Measurements from ENCODE around the gene CFAP300.

Gene CFAP300

DNA sequence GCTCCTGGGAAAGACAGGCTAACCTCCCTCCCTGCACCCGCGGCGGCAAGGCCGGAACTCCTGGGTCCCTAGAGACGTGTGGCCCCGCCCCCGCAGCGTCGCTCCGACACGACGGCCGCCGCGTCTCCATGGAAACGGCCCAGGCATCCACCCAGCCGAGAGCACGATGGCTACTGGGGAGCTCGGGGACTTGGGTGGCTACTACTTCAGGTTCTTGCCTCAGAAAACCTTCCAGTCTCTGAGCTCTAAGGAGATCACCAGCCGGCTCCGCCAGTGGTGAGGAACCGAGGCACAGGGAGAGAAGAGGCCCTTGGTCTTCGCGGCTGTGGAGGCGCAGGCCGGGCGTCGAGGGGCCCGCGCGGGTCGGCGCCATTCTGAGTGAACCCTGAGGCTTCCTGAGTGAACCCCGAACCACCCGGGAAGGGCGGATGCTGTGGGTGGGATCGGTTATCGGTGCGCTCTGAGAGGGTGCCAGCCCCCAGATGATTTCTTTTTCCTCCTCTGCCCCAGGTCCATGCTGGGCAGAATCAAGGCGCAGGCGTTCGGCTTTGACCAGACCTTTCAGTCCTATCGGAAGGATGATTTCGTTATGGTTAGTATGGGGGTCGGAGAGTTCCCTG, at the start of gene CFAP300:
Gene CFAP300, plus strand, starts transcription at position 133 of the 620 bp plus-strand sequence. Its CDS starts 34 bp downstream, at position 167.
- DNase-seq (ENCODE audit: low read depth), result peak; percentile 75

DNA sequence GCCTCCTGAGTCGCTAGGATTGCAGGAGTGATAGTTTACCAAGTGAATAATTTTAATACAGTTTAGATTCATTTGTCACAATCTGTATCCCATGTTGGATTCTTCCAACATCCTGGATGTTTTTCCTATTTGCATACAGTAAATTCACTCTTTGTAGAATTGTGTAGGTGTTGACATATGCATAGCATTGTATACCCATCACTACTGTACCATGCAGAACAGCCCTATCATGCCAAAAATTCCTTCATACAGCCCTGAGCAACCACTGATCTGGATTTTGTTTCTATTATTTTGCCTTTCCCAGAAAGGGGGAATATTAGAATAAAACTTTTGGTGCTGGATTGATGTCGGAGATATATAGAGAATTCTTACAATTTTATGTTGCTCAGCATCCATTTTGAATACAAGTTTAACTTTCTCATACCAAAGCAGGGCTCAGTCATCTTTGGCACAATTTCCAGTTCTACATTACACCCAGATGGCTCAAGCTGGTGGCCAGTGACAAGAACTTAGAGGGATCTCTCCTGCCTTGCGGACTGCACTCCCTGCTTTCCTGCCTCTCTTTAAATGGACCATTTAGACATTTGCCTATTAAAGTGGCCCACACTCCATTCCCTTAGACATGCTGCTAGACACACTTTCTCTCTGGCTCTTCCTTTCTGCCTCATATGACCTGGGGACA, 45.4 kb upstream of the CFAP300 start:
- DNase-seq (ENCODE audit: low read depth), result no peak

DNA sequence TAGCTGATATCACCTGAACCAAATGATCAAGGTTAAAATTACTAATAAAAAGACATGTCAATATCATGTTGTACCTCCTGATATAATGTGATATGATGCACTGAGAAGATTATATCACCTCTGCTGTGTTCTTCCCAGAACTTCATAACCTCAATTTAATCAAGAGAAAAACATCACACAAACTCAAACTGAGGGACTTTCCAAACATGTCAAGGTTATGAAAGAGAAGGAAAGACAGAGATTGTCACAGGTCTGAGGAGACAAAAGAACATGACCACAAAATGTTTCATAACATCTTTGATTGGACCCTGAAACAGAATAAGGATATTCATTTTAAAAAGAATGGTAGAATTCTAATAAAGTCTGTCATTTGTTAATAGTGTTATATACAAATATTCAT, 43.0 kb upstream of the CFAP300 start:
- no peak for DNase-seq (ENCODE audit: low read depth)

DNA sequence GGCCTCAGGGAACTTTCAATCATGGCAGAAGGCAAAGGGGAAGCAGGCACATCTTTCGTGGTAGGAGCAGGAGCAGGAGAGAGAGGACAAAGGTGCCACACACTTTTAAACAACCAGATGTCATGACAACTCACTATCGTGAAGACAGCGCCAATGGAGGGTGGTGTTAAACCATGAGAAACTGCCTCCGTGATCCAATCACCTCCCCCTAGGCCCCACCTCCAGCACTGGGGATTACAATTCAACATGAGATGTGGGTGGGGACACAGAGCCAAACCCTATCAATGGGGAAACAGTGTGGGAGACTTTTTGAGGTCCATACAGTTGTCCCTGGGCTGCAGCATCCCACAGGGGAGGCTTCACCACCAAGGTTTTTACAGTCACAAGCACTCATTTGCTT, 41.9 kb upstream of the CFAP300 start:
- no peak for DNase-seq (ENCODE audit: low read depth)

DNA sequence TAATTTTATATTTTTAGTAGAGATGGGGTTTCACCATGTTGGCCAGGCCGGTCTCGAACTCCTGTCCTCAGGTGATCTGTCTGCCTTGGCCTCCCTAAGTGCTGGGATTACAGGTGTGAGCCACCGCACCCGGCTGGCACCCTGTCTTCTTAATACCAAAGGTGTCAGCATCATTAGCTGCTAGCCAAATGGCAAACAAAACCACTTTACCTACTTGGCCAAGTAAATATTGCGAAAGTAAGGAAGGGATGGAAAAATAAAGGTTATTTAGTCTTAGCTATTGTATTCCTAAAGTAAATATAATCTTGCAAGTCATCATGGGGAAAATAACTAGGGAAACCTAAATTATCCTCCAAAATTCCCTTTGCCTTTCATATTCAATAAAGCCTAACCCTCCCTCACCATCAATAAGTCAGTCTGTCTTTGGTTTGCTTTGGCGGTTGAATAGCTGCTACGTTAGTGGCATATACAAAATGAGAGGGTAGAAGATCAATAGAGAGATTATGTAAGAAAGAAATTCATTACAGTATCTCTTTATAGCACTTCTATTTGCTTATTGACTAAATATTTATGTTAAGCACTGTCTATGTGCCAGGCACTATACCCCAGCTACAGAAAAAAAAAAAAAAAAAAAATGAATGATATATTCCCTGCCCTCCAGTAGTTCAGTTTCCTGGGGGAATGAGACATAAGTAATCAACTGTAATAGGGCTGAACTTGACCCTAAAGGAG, 40.2 kb upstream of the CFAP300 start:
- DNase-seq (ENCODE audit: low read depth), result no peak

DNA sequence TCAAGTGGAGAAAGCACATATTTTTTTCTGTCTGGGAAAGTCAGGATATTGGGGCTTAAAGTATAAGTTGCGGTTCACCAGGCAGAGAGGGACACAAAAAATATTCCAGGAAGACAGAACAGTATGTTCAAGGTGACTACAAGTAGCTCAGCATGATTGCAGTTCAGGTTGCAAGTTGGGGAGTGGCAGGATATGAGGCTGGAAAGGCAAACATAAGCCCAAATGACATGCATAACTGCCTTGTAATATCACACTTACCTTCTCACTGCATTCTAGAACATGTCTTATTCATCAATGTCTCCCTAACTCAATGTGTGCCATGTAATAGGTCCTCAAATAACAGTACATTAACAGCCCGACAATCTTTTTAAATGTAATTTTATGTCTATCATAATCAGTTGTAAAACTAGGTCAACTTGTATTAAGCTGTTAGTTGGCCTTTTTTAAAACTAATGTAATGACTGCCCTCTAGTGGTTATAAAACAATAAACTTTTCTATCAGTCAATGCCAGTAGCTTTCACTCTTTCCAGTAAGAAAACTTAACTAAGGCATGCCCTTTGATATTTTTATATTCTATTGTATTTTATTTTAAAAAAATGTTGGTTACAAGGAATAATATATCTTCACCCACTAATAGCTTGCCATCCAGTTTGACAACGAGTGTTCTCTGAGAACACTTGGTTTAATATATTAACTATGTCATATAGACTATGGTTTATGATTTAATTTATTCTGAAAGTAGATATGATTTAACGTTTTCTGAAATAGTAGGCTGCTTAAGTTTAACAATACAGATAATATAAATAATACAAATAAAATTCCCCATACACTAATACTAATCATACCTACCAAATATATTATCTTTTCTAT, 39.4 kb upstream of the CFAP300 start:
- DNase-seq (ENCODE audit: low read depth), result peak; percentile 76

DNA sequence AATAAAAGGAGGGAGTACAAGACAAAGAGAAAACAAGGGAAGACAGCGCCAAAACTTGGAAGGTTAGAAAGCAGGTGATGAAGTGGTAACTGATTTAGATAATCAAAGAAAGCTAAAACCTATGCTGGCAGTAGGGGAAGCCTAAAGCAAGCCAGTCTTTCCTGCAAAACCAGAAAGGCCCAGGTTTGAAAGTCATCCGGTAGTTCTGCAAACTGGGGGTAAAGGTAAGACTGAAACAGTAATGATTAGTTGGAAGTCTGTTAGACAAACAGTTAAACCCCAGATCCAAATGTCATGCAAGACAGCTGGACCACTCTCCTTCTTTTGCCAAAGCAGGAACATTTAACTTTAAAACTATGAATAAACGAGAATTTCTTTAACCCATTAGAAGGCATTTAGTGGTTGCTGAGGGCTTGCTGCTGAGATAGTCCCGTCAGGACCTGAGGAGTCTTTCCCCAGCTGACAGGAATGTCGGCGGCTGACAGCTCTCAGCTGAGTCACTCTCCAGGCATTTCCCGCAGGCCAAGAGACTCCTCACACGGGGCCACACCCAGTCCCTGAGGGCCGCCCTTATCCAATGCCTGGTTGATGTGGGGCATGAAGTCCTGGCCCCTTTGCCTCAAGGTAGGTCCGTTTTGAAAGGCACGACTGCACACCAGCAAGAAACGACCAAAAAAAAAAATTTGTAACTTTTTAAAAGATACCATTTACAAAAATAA, 36.3 kb upstream of the CFAP300 start:
- peak; percentile 97 for DNase-seq (ENCODE audit: low read depth)

DNA sequence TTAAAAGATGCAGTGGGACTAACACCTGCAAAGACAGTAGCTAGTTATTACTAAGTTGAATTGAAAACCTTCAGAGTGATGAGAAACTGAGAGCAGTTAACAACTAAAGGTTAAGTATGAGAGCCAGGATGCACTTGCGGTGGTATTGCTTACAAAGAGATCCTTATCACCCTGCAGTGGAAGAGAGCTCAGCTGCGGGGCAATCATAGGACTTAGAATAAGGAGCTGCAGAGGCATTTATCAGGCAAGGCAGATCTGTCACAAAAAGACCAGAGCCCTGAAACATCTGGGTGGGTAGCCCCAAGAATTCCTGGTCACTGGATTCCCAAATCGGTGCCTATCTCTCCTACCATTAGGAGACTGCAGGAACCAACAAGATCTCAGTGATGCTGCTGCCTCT, 34.3 kb upstream of the CFAP300 start:
- peak; percentile 15 for DNase-seq (ENCODE audit: low read depth)

DNA sequence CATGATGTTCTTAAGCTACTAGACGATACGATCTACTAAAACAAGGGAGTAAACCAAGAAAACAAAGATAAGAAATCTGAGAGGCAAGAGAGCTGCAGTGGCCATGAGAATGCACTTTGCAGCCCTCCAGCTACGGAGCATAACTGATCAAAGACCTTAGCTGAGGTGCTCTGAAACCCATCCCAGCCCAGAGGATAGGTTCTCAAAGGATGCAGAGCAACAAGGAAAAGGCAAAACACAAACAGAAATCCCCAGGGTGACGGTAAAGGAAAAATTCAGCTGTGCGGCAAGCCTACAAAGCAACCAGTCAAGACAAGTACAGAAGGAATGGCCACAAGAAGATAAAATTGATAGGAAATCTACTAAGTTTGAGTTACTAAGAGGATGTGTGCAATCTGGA, 32.5 kb upstream of the CFAP300 start:
- DNase-seq (ENCODE audit: low read depth), result no peak

DNA sequence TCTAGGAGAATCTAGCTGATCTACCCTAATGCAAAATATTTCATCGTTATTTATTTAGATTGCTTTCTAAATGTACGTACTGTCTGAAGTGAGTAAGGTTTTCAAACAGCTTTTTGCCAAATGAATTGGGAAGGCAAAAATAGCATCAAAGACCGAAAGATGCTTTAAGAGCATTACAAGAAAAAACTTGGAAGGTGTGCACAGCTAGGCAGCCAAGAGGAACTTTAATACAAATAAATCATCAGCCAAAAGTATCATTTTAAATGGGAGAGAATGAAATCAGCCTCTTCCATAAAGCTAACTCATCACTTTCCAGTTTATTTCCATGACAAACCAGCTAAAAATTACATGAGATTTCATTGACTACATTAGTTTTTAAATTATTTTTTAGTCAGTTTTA, 30.2 kb upstream of the CFAP300 start:
- DNase-seq (ENCODE audit: low read depth), result no peak

DNA sequence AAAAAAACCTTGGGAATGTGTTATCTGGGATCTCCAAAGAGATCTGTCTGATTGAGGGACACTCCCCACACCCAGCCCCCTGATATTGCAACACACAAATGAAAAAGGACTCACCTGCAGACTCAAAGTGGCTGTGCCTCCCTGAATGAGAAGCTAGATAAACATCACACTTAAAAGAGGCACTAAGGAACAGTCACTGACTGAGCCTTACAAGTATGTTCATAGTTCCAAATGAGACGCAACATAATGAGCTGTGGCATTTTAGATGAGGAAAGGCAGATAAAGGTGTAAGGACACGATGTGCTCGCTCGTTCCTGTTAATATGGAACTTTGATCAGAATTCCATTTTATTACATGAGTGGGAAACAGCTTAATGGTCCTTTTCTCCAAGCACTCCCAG, 21.0 kb upstream of the CFAP300 start:
- no peak for DNase-seq (ENCODE audit: low read depth)

DNA sequence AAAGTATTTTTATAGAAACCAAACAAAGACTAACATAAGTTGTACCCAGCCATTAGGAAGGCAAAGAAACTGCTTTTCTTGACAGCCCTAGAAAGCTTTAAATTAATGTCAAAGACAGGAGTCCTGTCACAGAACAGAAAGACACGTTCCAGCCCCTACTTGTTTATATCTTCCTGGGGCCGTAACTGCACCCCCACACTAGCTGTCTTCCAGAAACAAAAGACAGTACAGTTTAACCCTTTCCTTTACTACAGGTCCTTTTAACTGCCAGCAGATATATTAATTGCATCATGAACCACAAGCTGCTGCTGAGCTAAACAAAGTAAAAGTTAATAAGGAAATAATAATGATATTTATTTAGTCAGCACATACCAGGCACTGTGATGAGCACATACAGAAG, 20.3 kb upstream of the CFAP300 start:
- DNase-seq (ENCODE audit: low read depth), result no peak

DNA sequence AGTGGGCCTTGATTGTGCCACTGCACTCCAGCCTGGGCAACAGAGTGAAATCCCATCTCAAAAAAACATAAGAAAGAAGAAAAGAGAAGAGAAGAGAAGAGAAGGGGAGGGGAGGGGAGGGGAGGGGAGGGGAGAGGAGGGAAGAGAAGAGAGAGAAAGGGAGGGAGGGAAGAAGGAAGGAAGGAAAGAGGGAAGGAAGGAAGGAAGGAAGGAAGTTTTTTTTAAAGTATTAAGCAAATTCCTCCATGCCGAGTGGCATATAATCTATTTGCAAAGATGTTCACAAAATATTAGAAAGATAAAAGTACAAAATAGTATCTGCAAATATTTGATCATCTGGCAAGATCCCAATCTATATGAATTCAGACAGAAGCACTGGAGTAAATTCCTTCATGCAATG, 10.5 kb upstream of the CFAP300 start:
- DNase-seq (ENCODE audit: low read depth), result no peak

DNA sequence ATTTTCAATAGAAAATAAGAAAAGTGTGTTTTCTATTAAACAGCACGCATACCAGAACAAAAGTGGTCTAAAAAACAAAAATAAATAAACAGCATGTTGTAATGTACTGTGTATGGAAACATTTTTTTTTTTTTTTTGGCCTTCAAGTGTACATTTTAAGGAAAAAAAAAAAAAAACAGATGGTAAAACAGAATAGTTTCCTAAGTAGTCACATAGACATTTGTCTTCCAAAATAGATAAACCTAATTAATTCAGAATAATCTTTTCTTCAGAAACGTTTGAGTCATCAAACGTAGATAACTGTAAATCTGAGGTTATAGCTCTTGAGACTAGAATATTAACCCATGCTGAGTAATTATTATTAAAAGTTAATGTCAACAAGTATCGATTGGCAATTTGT, 396 bp upstream of the CFAP300 start:
- DNase-seq (ENCODE audit: low read depth), result peak; percentile 10

DNA sequence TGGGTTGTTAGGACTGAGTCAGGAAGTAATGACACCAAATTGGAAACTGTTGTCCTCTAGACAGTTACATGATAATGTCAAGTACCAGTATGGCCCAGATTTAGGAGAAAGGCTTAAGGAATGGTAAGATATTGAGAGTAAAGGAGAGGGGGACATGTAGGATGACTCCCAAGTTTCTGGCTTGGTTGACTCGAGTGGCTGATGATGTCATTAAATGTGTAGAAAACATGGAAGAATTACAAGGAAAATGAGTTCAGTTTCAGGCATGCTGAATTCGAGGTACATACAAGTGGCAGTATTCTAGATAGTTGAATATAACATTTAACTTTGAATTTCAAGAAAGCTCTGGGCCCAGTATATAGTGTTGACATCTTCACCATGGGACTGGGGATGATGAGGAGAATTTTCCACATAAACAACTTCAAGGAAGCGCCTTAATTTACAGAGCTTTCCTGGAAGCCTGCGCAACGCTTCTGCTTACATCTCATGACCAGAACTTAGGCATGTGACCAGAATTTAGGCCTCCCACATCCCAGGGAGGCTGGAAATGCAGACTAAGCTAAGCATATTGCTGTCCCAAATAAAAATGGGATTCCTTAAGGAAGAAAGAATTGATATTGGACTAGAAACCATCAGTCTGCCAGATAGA, 3.8 kb downstream of the CFAP300 start:
- DNase-seq (ENCODE audit: low read depth), result no peak

DNA sequence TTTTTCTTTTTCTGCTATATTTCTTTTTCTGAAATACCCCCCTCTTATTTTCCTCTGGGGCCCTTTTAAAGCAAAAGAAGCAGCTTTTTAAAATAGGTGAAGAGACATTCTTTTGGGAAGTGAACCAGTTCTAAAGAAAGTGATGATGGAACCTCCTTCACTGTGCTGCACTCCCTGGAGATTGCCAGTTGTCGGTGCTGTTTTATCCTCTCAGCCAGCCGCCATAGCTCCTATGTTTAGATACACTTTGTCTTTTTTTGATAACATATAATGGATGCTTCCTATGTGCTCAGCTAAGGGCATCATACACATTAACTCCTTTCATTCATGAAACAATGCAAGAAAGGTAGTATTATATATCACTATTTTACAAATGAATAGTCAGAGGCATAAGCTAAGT, 14.0 kb downstream of the CFAP300 start:
- no peak for DNase-seq (ENCODE audit: low read depth)

DNA sequence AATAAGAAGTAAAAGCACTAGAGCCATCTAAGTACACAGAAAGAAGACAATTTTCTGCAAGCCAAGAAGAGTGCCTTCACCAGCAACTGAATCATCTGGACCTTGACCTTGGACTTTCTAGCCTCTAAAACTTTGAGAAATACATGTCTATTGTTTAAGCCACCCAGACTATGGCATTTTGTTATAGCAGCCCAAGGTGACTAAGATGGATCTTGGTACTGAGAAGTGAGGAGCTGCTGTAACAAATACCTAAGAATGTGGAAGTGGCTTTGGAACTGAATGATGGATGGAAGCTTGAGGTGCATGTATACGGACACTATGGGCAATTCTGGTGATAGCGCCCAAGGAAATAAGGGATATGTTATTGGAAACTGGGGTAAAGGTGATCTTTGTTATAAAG, 14.9 kb downstream of the CFAP300 start:
- DNase-seq (ENCODE audit: low read depth), result no peak

DNA sequence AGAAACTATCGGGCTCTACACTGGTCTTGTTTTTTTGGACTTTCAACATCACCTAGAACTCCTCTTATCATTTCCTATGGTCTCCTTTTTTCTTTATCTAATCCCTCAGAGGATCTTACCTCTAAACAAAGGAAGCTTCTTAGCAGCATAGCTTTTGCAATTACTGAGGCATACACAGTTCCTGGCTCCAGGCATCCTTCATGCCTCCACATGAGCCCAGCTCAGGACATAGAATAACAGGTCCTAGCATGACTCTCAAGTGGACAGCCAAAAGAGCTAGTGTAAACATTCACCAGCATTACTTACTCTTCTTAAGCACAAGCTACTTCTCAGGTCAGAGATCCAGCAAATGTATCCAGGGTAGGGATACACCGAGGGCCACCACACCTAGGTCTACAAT, 17.1 kb downstream of the CFAP300 start:
- DNase-seq (ENCODE audit: low read depth), result no peak

DNA sequence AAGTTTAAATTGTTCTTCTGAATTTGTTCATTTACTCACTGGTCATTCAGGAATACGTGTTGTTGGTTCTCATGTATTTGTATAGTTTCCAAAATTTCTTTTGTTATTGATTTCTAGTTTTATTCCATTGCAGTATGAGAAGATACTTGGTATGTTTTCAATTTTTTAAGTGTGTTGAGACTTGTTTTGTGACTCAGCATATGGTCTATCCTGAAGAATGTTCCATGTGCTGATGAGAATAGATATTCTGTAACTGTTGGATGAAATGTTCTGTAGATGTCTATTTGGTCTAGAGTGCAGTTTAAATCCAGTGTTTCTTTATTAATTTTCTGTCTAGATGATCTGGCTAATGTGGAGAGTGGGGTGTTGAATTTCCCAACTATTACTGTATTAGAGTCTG, 23.5 kb downstream of the CFAP300 start:
- no peak for DNase-seq (ENCODE audit: low read depth)

DNA sequence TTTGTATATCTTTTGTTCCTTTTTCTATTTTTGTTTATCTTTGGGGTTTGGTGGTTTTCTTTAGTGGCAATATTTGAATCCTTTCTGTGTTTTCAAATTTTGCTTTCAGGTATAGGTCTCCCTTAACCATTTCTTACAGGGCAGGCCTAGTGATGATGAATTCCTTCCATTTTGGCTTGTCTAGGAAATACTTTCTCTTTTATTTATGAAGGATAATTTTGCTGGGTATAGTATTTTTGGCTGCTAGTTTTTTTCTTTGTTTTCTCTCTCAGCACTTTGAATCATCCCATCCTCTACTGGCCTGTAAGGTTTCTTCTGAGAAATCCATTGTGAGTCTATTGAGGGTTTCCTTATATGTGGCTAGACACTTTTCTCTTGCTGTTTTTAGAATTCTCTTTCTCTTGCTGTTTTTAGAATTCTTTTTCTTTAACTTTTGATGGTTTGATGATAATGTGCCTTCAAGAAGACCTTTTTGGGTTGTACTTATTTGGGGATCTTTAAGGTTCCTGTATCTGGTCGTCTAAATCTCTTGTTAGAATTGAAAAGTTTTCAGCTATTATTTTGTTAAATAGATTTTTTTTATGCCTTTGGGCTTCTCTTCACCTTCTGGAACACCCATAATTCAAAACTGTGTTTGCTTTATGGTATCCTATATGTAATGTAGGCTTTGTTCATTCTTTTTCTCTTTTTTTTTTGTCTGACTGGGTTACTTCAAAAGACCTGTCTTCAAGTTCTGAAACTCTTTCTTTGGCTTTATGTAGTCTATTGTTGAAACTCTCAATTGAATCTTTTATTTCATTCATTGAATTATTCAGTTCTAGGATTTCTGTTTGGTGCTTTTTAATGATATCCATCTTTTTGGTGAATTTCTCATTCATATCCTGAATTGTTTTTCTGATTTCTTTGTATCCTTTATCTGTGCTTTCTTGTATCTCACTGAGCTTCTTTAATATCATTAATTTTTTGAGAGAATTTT, 24.5 kb downstream of the CFAP300 start:
- DNase-seq (ENCODE audit: low read depth), result no peak

All from ELR (cell line).